Measurements from ENCODE around the gene SLC7A7. TPM values are rescaled to one million over a fixed set of nuclear protein-coding genes. Genes with fewer than 3 reads are reported as not detected.

The SLC7A7 gene
- total and polyA plus RNA-seq, 10 of the 15 experiments (the other 5 are each of a cell fraction or from before 2014, with no cell fraction given): 27.8 to 79.2 (median 50.8) TPM

DNA sequence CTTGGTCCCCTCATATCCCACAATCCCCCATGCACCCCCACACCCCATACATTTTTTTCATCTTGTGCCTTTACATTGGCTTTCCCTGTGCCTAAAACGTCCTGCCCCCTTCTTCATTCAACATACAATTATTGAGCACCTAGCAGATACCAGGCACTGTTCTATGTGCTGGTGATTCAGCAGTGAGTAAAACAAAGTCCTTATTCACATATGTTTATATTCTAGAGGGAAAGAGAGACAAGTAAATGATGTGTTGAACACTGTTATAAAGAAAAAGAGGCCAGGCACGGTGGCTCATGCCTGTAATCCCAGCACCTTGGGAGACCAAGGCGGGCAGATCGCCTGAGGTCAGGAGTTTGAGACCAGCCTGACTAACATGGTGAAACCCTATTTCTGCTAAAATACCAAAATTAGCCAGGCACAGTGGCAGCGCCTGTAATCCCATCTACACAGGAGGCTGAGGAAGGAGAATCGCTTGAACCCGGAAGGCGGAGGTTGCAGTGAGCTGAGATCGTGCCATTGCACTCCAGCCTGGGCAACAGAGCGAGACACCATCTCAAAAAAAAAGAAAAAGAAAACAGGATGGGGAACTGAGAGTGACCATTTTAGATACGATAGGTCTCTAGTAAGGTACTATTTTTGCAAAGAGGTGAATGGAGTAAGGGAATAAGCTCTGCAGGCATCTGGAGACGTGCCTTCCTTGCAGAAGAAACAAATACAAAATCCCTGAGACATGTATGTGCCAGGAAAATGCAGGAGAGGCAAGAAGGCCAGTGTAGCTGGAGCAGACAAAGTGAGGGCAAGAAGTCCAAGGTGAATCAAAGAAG is 12.2 kb downstream of the SLC7A7 start (continued):
- TF ChIP-seq, protein P1, sequence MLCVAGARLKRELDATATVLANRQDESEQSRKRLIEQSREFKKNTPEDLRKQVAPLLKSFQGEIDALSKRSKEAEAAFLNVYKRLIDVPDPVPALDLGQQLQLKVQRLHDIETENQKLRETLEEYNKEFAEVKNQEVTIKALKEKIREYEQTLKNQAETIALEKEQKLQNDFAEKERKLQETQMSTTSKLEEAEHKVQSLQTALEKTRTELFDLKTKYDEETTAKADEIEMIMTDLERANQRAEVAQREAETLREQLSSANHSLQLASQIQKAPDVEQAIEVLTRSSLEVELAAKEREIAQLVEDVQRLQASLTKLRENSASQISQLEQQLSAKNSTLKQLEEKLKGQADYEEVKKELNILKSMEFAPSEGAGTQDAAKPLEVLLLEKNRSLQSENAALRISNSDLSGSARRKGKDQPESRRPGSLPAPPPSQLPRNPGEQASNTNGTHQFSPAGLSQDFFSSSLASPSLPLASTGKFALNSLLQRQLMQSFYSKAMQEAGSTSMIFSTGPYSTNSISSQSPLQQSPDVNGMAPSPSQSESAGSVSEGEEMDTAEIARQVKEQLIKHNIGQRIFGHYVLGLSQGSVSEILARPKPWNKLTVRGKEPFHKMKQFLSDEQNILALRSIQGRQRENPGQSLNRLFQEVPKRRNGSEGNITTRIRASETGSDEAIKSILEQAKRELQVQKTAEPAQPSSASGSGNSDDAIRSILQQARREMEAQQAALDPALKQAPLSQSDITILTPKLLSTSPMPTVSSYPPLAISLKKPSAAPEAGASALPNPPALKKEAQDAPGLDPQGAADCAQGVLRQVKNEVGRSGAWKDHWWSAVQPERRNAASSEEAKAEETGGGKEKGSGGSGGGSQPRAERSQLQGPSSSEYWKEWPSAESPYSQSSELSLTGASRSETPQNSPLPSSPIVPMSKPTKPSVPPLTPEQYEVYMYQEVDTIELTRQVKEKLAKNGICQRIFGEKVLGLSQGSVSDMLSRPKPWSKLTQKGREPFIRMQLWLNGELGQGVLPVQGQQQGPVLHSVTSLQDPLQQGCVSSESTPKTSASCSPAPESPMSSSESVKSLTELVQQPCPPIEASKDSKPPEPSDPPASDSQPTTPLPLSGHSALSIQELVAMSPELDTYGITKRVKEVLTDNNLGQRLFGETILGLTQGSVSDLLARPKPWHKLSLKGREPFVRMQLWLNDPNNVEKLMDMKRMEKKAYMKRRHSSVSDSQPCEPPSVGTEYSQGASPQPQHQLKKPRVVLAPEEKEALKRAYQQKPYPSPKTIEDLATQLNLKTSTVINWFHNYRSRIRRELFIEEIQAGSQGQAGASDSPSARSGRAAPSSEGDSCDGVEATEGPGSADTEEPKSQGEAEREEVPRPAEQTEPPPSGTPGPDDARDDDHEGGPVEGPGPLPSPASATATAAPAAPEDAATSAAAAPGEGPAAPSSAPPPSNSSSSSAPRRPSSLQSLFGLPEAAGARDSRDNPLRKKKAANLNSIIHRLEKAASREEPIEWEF (IDR thresholded peaks at IDR 0.05; ENCODE audit: insufficient replicate concordance, low read depth, low read length): no peak
- TF ChIP-seq YBX1 (IDR thresholded peaks at IDR 0.05) (no peak), ETV6 (conservative IDR thresholded peaks at IDR 0.05 in 1 of 2, IDR thresholded peaks at IDR 0.05 in 1 of 2; ENCODE audit: borderline replicate concordance in 1 of 2, low read depth in 1 of 2) (no peak), CBX3 (IDR thresholded peaks at IDR 0.05; ENCODE audit: borderline replicate concordance, low read depth) (no peak), ZNF274 (IDR thresholded peaks at IDR 0.05; ENCODE audit: insufficient read depth, insufficient read length) (no peak), NRF1 (conservative IDR thresholded peaks at IDR 0.05; ENCODE audit: low read depth, low read length) (no peak), IKZF1 (conservative IDR thresholded peaks at IDR 0.05) (peak; percentile 82), ZNF217 (IDR thresholded peaks at IDR 0.05) (peak; percentile 96), SRF (IDR thresholded peaks at IDR 0.05; ENCODE audit: low read depth in 2 of 2, low read length in 2 of 2) (no peak), NR2C1 (IDR thresholded peaks at IDR 0.05) (no peak), CHD4 (IDR thresholded peaks at IDR 0.05) (no peak), HCFC1 (IDR thresholded peaks at IDR 0.05; ENCODE audit: low read length) (no peak), RUNX3 (IDR thresholded peaks at IDR 0.05; ENCODE audit: low read length) (no peak; the same call in 1 of the 2 replicates)
- TF ChIP-seq, protein P2, sequence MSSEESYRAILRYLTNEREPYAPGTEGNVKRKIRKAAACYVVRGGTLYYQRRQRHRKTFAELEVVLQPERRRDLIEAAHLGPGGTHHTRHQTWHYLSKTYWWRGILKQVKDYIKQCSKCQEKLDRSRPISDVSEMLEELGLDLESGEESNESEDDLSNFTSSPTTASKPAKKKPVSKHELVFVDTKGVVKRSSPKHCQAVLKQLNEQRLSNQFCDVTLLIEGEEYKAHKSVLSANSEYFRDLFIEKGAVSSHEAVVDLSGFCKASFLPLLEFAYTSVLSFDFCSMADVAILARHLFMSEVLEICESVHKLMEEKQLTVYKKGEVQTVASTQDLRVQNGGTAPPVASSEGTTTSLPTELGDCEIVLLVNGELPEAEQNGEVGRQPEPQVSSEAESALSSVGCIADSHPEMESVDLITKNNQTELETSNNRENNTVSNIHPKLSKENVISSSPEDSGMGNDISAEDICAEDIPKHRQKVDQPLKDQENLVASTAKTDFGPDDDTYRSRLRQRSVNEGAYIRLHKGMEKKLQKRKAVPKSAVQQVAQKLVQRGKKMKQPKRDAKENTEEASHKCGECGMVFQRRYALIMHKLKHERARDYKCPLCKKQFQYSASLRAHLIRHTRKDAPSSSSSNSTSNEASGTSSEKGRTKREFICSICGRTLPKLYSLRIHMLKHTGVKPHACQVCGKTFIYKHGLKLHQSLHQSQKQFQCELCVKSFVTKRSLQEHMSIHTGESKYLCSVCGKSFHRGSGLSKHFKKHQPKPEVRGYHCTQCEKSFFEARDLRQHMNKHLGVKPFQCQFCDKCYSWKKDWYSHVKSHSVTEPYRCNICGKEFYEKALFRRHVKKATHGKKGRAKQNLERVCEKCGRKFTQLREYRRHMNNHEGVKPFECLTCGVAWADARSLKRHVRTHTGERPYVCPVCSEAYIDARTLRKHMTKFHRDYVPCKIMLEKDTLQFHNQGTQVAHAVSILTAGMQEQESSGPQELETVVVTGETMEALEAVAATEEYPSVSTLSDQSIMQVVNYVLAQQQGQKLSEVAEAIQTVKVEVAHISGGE (CRISPR knock-in tag; IDR thresholded peaks at IDR 0.05): no peak
- TF ChIP-seq, protein P3, sequence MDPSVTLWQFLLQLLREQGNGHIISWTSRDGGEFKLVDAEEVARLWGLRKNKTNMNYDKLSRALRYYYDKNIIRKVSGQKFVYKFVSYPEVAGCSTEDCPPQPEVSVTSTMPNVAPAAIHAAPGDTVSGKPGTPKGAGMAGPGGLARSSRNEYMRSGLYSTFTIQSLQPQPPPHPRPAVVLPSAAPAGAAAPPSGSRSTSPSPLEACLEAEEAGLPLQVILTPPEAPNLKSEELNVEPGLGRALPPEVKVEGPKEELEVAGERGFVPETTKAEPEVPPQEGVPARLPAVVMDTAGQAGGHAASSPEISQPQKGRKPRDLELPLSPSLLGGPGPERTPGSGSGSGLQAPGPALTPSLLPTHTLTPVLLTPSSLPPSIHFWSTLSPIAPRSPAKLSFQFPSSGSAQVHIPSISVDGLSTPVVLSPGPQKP (IDR thresholded peaks at IDR 0.05; ENCODE audit: low read depth, low read length): peak; percentile 17; the same call in 1 of the 2 replicates
- TF ChIP-seq, protein P4, sequence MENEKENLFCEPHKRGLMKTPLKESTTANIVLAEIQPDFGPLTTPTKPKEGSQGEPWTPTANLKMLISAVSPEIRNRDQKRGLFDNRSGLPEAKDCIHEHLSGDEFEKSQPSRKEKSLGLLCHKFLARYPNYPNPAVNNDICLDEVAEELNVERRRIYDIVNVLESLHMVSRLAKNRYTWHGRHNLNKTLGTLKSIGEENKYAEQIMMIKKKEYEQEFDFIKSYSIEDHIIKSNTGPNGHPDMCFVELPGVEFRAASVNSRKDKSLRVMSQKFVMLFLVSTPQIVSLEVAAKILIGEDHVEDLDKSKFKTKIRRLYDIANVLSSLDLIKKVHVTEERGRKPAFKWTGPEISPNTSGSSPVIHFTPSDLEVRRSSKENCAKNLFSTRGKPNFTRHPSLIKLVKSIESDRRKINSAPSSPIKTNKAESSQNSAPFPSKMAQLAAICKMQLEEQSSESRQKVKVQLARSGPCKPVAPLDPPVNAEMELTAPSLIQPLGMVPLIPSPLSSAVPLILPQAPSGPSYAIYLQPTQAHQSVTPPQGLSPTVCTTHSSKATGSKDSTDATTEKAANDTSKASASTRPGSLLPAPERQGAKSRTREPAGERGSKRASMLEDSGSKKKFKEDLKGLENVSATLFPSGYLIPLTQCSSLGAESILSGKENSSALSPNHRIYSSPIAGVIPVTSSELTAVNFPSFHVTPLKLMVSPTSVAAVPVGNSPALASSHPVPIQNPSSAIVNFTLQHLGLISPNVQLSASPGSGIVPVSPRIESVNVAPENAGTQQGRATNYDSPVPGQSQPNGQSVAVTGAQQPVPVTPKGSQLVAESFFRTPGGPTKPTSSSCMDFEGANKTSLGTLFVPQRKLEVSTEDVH (IDR thresholded peaks at IDR 0.05; ENCODE audit: low read depth, partially characterized antibody): no peak

Measured in GM12878 (cell line).